HT1080 (cell line): ENCODE results near the gene PRPH2. TPM values are rescaled to one million over a fixed set of nuclear protein-coding genes. Genes with fewer than 3 reads are reported as not detected.
"Not testable (repeated sequence)": the region's sequence is repeated elsewhere in the genome, so short reads cannot be mapped to it uniquely, and the experiment has no call there.

Experiments used
- DNase-seq: peaks from one replicate; pipeline ENCODE4 v3.0.0-alpha.2; 2015; ENCODE audit warnings: low read depth
- total RNA-seq: library from RNA; depleted of rRNA; stranded (reverse); fragments of >200 nt; shearing (Covaris generic); gene quantifications from 2 replicates; pipeline ENCODE4 v1.2.3, GENCODE V29; 2014

PRPH2 gene
- total RNA-seq, 1 experiment from 2014 or later: not detected

DNA sequence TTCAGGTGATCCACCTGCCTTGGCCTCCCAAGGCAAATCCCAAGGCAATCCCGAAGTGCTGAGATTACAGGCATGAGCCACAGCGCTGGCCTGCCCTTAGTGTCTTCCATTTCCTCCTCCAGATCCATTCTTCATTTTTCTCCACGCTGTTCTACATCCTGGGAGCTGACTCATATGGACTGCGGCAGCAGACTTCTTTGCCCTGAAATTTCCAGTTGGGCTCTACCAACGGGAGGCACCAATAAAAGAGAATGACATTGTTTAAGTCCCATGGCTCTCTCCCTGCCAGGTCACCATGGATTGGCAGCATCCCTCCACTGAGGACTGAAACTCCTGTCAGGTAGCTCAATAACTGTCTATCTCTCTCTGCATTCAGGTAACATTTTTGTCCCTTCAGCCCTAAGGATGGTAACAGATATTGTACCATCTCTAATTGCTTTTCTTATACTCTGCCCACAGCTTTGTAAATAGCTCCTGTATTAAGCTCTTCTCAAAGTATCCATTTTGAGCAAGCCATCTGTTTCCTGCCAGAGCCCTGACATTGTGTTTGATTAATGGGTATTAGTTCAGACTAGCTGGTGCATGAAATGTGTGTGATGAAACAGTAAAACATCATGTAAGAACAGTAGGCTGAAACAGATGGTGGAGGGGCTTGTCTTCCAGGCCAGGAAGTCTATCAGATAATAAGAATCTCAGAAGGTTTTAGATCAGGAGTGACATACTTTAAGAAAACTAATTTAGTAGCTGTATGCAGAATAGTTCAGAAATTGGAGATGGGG lies 19.9 kb upstream of the PRPH2 start:
- peak; percentile 70 for DNase-seq

DNA sequence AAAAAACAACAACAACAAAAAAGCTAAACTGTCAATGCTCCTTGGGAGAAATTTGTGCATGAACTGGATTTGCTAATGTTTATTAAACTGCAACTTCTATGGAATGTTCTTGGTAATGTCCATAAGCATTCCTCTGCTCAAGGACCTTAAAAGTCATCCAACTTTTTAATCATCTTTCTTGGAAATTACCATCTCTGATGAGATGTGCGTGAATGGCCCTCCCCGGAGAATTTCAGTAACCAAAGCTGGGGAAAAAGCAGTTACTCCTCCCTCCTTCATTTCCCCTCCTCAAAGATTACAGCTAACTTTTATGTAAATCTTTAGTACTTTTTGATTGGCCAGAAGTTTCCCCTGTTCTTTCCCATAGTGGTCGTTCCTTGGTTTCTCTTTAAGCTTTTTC lies 18.3 kb upstream of the PRPH2 start:
- no peak for DNase-seq

GRCh38 chr6:42735976-42736375 lies 13.6 kb upstream of the PRPH2 start:
- no peak for DNase-seq

DNA sequence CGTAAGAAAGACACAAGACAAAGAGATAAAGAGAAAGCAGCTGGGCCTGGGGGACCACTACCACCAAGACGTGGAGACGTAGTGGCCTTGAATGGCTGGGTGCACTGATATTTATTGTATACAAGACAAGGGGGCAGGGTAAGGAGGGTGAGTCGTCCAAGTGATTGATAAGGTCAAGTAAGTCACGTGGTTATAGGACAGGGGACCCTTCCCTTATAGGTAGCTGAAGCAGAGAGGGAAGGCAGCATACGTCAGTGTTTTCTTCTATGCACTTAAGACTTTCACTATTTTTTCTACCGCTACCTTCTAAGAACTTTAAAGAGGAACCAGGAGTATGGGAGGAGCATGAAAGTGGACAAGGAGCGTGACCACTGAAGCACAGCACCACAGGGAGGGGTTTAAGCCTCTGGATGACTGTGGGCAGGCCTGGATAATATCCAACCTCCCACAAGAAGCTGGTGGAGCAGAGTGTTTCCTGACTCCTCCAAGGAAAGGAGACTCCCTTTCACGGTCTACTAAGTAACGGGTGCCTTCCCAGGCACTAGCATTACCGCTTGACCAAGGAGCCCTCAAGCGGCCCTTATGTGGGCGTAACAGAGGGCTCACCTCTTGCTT lies 11.6 kb upstream of the PRPH2 start:
- not testable (repeated sequence) for DNase-seq

- peak; percentile 52 for DNase-seq
Measured at GRCh38 chr6:42729731-42730130, 7.3 kb upstream of the PRPH2 start.

GRCh38 chr6:42727627-42728026 lies 5.2 kb upstream of the PRPH2 start:
- no peak for DNase-seq

- DNase-seq: no peak
Measured at GRCh38 chr6:42727087-42727611, 4.8 kb upstream of the PRPH2 start.

GRCh38 chr6:42726485-42727086 lies 4.2 kb upstream of the PRPH2 start:
- peak; percentile 78 for DNase-seq

- DNase-seq: no peak
Measured at GRCh38 chr6:42726026-42726425, 3.6 kb upstream of the PRPH2 start.

GRCh38 chr6:42724825-42725224 lies 2.4 kb upstream of the PRPH2 start:
- DNase-seq: no peak

DNA sequence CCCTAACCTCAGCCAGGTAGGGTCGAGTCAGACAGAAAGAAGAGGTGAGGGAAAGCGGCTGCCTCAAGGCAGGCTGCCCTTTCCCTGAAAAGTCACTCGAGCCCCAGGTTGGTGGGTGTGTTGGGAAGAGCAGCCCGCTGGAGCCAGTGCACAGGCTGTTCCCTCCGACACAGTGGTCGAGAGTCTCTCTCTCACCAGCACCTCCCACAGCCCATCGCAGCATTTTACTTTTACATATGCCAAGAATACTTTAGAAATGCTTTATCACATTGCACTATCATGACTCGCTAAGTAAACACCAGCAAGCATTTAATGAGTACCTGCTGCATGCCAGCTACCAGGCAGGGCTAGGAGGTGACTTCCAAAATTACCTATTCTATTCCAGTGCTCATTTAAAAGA lies 1.7 kb downstream of the PRPH2 start:
- DNase-seq: peak; percentile 16

DNA sequence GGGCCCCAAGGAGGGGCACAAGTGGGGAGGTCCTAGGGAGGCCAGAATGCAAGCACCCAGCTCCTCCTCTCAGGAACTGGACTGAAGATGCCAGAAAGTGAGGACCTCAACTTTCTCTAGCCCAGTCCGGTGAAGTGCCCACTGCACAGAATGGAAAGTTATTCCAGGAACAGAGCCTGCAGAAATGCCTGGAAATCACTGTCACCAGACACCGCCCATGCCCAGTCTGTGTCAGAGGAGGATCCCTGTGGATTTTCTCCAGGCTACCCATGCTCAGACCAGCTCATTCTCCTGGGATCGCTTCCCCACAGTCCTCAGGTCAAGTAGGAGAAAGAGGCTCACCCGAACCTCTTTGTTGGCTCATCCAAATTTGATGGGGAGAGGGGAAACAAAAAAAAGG lies 6.5 kb downstream of the PRPH2 start:
- DNase-seq: no peak

DNA sequence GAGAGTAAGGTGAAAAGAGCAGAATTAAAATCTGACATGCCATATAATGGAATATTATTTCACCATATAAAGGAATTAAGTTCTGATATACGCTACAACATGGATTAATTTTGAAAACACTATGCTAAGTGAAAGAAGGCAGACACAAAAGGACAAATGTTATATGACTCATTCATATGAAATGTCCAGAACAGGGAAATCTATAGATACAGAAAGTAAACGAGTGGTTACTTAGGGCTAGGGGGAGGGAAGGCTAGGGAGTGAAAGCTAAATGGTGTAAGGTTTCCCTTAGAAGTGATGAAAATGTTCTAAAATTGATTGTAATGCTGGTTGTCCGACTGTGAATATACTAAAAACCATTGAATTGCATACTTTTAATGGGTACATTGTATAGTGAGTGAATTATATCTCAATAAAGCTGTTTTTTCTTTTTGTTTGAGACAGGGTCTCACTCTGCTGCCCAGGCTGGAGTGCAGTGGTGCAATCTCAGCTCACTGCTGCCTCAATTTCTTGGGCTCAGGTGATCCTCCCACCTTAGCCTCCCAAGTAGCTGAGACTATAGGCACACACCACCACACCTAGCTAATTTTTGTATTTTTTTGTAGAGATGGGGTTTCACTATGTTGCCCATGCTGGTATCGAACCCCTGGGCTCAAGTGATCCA lies 8.2 kb downstream of the PRPH2 start:
- DNase-seq: peak; percentile 74

DNA sequence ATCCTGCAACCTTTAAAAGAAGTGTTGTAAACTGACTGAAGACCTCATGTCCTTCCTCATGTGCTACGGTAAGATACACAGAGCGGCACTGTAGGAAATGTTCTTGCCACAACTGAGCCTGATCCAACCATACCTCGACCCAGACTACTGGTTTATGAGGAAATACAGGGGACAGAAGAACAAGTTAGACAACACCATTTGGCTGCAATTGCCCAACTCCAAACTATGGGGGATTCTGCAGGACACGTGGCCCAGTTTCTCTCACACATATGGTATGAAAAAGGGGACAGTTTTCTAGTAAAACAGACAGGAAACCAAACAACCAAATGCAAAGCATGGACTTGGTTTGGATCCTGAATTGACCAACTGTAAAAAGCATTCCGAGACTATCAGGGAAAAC lies 10.5 kb downstream of the PRPH2 start:
- no peak for DNase-seq

DNA sequence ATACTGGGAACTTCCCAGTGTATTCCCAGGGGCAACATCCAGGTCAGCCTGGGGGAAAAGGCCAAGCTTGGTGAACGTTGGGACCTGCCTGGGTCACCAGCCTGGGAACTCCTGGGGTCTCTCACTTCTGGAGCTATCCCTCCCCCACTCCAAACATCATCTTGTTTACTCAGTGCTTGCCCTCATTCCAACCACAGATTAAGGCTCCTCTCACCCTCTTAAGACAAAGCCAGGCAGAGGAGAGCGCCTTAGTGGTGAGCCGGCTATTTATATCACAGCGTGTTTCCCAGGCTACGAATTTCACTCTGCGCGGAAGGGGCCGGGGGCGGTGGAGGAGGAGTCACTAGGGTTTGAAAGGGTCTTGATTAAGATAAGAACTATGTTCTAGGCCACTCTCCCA lies 12.1 kb downstream of the PRPH2 start:
- no peak for DNase-seq

DNA sequence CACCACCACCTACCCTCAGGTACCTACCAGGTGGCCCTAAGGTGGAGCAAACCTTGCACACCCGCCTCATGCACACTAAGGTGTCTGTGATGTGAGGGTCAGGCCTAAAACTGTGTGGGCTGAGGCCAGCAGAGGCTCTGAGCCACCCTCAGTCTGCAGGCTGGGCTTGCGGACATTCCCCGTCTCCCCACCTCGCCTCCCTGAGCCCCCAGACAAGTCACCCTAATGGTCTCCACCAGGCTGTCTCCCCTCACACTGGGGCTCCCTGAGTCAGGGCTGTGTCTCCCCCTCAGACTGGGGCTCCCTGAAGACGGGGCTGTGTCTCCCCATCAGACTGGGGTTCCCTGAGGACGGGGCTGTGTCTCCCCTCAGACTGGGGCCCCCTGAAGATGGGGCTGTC lies 12.5 kb downstream of the PRPH2 start:
- DNase-seq: no peak

DNA sequence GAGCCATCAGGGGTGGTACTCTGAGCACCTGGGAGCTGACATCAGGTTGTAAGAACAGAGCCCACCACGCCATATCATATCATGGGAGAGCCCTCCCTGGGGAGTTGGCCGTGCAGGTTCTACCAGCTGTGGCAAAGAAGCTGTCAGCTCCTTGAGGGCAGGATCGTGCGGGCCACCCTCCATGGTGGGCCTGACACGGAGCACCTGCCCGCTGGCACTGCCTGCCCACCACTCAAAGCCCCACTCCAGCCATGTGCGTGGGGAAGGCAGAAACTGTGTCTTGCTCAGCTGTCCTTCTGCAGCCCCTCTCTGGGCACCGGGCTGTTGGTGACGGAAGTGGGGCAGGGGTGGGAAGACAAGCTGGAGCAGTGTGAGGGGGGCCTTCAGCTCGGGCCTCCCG lies 14.3 kb downstream of the PRPH2 start:
- no peak for DNase-seq

GRCh38 chr6:42707595-42707994 lies 14.8 kb downstream of the PRPH2 start:
- DNase-seq: no peak

- no peak for DNase-seq
Measured at GRCh38 chr6:42704937-42705374, 17.4 kb downstream of the PRPH2 start.

DNA sequence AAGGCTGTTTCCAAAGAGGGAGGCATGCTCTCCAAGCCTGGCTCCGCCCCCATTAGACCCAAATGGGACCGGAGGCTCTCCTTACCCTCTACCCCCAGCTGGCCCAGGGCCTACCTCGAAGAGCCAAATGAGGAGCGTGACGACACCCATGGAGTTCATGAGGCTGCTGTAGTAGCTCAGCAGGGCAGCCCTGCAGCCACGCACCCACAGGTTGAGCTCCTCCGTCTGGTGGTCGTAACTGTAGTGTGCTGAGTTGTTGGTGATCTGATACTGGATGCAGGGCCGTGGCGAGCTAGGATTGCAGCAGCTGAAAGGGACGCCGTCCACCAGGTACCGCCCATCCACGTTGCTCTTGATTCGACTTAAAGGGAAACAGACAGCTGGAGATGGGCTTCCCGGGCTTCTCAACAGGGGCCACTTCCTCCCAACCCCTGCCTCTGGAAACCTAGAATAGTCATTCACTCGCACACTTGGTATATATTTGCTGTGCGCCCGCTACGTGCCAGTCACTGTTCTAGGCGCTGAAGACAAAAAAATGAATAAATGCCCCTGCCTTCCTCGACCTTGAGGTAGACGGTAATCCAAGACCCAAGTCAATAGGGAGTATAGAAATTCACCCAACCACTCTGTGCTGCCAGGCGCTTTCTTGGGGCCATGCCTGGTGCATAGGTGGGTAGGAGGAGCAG lies 18.0 kb downstream of the PRPH2 start:
- no peak for DNase-seq

- DNase-seq: not testable (repeated sequence)
Measured at GRCh38 chr6:42702786-42703185, 19.6 kb downstream of the PRPH2 start.
